ENCODE measurements around the gene NDUFV2. TPM values are rescaled to one million over a fixed set of nuclear protein-coding genes. Genes with fewer than 3 reads are reported as not detected.

The NDUFV2 gene
- total RNA-seq, 1 experiment from 2014 or later, result 272 TPM

DNA sequence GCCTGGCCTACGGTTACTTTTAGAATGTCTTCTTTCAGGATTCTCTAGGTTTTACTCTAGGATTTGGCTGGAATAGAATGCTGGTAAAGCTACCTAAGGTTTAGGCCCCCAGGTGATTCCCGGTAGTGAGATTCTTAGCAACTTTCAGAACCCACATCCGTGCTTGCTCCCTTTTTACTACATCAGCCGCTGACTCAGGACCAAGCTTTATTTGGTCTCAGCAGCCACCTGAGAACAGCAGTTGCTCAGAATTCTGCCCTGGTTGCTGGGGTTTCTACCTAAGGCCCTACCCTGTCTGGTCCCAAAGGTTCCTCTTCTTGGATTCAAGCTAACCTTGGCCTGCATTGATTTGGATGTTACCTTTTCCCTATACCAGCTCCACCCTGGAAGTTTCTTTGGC, 36.1 kb upstream of the NDUFV2 start:
- H3K4me2 ChIP-seq (ENCODE audit: low read length), result no peak overlapping the region
- BruUV-seq (replicated peaks), result no TSS peak
- ATAC-seq (no peak), DNase-seq (no peak)
- H3K9me2 ChIP-seq (replicated peaks; ENCODE audit: low read length), result no peaks in the 10 kb centered on the region
- intact Hi-C loops (cut with micrococcal nuclease), result no loop called here
- H3K27ac ChIP-seq (ENCODE audit: low read length), result no peak overlapping the region
- no peaks in the 10 kb centered on the region for H3F3A ChIP-seq (ENCODE audit: low read length, unreplicated experiment)
- no peaks in the 10 kb centered on the region for H3K79me2 ChIP-seq (ENCODE audit: low read length)
- no peak overlapping the region for H3K9ac ChIP-seq (ENCODE audit: low read length)
- TF ChIP-seq EZH2 (IDR thresholded peaks at IDR 0.05; ENCODE audit: low read length, unreplicated experiment) (no peak), EZH2phosphoT487 (IDR thresholded peaks at IDR 0.05; ENCODE audit: borderline replicate concordance, low read length) (no peak)
- TF ChIP-seq, protein P1, sequence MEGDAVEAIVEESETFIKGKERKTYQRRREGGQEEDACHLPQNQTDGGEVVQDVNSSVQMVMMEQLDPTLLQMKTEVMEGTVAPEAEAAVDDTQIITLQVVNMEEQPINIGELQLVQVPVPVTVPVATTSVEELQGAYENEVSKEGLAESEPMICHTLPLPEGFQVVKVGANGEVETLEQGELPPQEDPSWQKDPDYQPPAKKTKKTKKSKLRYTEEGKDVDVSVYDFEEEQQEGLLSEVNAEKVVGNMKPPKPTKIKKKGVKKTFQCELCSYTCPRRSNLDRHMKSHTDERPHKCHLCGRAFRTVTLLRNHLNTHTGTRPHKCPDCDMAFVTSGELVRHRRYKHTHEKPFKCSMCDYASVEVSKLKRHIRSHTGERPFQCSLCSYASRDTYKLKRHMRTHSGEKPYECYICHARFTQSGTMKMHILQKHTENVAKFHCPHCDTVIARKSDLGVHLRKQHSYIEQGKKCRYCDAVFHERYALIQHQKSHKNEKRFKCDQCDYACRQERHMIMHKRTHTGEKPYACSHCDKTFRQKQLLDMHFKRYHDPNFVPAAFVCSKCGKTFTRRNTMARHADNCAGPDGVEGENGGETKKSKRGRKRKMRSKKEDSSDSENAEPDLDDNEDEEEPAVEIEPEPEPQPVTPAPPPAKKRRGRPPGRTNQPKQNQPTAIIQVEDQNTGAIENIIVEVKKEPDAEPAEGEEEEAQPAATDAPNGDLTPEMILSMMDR (conservative IDR thresholded peaks at IDR 0.05; ENCODE audit: low read depth, low read length), result no peak
- H4K20me1 ChIP-seq (ENCODE audit: low read length), result no peaks in the 10 kb centered on the region
- H3K4me3 ChIP-seq (ENCODE audit: low read length), result no peak overlapping the region
- ChIA-PET POLR2A (ENCODE audit: unreplicated experiment) (no interaction called here), CTCF (no interaction called here)
- H3K9me3 ChIP-seq (ENCODE audit: low read length), result no peaks in the 10 kb centered on the region
- H3K36me3 ChIP-seq (ENCODE audit: low read depth, low read length), result no peaks in the 10 kb centered on the region
- H3K4me1 ChIP-seq (ENCODE audit: insufficient read depth, low read length), result peaks cover 14% of the 10 kb centered on the region
- H2AFZ ChIP-seq (ENCODE audit: low read length), result no peak overlapping the region
- no peaks in the 10 kb centered on the region for H3K27me3 ChIP-seq (ENCODE audit: low read length)

DNA sequence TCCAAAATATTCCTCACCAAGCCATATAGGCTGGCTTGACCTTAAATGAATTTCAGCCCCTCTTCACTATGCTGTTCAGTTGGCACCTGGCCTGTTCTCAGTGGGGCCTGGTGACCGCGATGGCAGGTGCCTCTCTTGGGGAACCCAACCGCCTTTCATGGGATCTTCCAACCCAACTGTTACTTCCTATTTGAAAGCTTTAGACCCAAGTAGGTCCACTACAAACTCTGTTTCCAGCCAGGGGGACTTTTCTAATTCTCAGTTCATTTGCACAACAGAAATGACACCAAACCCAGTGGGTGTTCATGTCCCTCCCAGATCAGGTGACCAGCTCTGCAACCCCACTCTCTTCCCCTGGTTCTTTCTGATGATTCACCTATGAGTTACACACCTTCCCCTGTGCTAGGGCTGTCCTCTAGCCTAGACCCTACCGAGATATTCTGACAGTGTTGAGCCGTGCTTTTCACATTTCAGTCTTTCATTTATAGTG, 35.6 kb upstream of the NDUFV2 start:
- no peaks in the 10 kb centered on the region for H3K9me3 ChIP-seq (ENCODE audit: low read length)
- no peak overlapping the region for H2AFZ ChIP-seq (ENCODE audit: low read length)
- H3K79me2 ChIP-seq (ENCODE audit: low read length), result no peaks in the 10 kb centered on the region
- no peaks in the 10 kb centered on the region for H3K27me3 ChIP-seq (ENCODE audit: low read length)
- no peak for TF ChIP-seq EZH2 (IDR thresholded peaks at IDR 0.05; ENCODE audit: low read length, unreplicated experiment)
- TF ChIP-seq, protein P1 (conservative IDR thresholded peaks at IDR 0.05; ENCODE audit: low read depth, low read length), result no peak
- no peak for TF ChIP-seq EZH2phosphoT487 (IDR thresholded peaks at IDR 0.05; ENCODE audit: borderline replicate concordance, low read length)
- H3K4me2 ChIP-seq (ENCODE audit: low read length), result no peak overlapping the region
- H3K9ac ChIP-seq (ENCODE audit: low read length), result no peak overlapping the region
- ChIA-PET CTCF (no interaction called here), POLR2A (ENCODE audit: unreplicated experiment) (no interaction called here)
- no peak for ATAC-seq
- H3K36me3 ChIP-seq (ENCODE audit: low read depth, low read length), result no peaks in the 10 kb centered on the region
- no peak overlapping the region for H3K27ac ChIP-seq (ENCODE audit: low read length)
- intact Hi-C loops (cut with micrococcal nuclease), result no loop called here
- no peak overlapping the region for H3K4me3 ChIP-seq (ENCODE audit: low read length)
- H3F3A ChIP-seq (ENCODE audit: low read length, unreplicated experiment), result no peaks in the 10 kb centered on the region
- no peaks in the 10 kb centered on the region for H4K20me1 ChIP-seq (ENCODE audit: low read length)
- no peak for DNase-seq
- no peaks in the 10 kb centered on the region for H3K9me2 ChIP-seq (replicated peaks; ENCODE audit: low read length)
- no TSS peak for BruUV-seq (replicated peaks)
- H3K4me1 ChIP-seq (ENCODE audit: insufficient read depth, low read length), result peaks cover 14% of the 10 kb centered on the region

DNA sequence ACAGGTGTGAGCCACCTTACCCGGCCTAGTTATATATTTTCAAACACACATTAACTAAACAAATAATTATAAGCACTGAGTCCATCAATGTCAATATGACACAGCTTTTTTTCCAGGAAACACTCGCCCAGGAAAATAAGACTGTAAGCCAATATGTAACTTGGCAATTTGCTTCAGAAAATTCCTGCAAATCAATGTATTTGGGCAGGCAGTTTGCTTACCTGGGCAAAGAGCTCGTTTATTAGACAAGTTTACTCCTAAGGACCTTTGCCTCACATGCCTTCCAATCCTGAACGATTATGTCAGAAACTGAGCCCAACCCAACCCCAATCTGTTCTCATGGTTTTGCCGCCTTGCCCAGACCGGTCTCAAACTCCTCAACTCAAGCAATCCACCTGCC, 34.7 kb upstream of the NDUFV2 start:
- ChIA-PET CTCF (no interaction called here), POLR2A (ENCODE audit: unreplicated experiment) (no interaction called here)
- Histone ChIP-seq H3K27me3 (ENCODE audit: low read length) (no peaks in the 10 kb centered on the region), H3K4me2 (ENCODE audit: low read length) (peak overlapping the region; percentile 26; the same call in 1 of the 2 replicates), H3K9me2 (replicated peaks; ENCODE audit: low read length) (no peaks in the 10 kb centered on the region), H3K4me3 (ENCODE audit: low read length) (no peak overlapping the region), H4K20me1 (ENCODE audit: low read length) (no peaks in the 10 kb centered on the region), H3K9me3 (ENCODE audit: low read length) (no peaks in the 10 kb centered on the region), H3K9ac (ENCODE audit: low read length) (no peak overlapping the region), H2AFZ (ENCODE audit: low read length) (no peak overlapping the region), H3K79me2 (ENCODE audit: low read length) (no peaks in the 10 kb centered on the region), H3F3A (ENCODE audit: low read length, unreplicated experiment) (no peaks in the 10 kb centered on the region), H3K27ac (ENCODE audit: low read length) (peak overlapping the region; percentile 59), H3K4me1 (ENCODE audit: insufficient read depth, low read length) (peaks cover 14% of the 10 kb centered on the region), H3K36me3 (ENCODE audit: low read depth, low read length) (no peaks in the 10 kb centered on the region)
- TF ChIP-seq, protein P1 (conservative IDR thresholded peaks at IDR 0.05; ENCODE audit: low read depth, low read length), result no peak
- TF ChIP-seq EZH2phosphoT487 (IDR thresholded peaks at IDR 0.05; ENCODE audit: borderline replicate concordance, low read length) (no peak), EZH2 (IDR thresholded peaks at IDR 0.05; ENCODE audit: low read length, unreplicated experiment) (no peak)
- ATAC-seq (peak; percentile 43), DNase-seq (peak; percentile 63)
- no TSS peak for BruUV-seq (replicated peaks)
- intact Hi-C loops (cut with micrococcal nuclease), result no loop called here
